ENCODE measurements around the gene NFATC2IP.

The NFATC2IP gene

GRCh38 chr16:28986492-28986891, 35.8 kb downstream of the NFATC2IP start:
- no peak for TF ChIP-seq ZFX (IDR thresholded peaks at IDR 0.05)
- TF ChIP-seq CTCF (conservative IDR thresholded peaks at IDR 0.05): no peak
- H3K27ac ChIP-seq: no peak overlapping the region

- H3K27ac ChIP-seq: no peak overlapping the region
Observed at GRCh38 chr16:28987170-28987853, 36.6 kb downstream of the NFATC2IP start.

GRCh38 chr16:28989363-28989762, 38.6 kb downstream of the NFATC2IP start:
- no peak overlapping the region for H3K27ac ChIP-seq
- no peak for TF ChIP-seq CTCF (conservative IDR thresholded peaks at IDR 0.05)
- no peak for TF ChIP-seq ZFX (IDR thresholded peaks at IDR 0.05)

More at GRCh38 chr16:28987170-28987853, 36.6 kb downstream of the NFATC2IP start:
- TF ChIP-seq CTCF (conservative IDR thresholded peaks at IDR 0.05): no peak
- no peak for TF ChIP-seq ZFX (IDR thresholded peaks at IDR 0.05)

- no peak overlapping the region for H3K27ac ChIP-seq
- no peak for TF ChIP-seq CTCF (conservative IDR thresholded peaks at IDR 0.05)
- TF ChIP-seq ZFX (IDR thresholded peaks at IDR 0.05): no peak
Observed at GRCh38 chr16:28990375-28991040, 39.8 kb downstream of the NFATC2IP start.

GRCh38 chr16:28991687-28992086, 41.0 kb downstream of the NFATC2IP start:
- TF ChIP-seq CTCF (conservative IDR thresholded peaks at IDR 0.05): no peak
- TF ChIP-seq ZFX (IDR thresholded peaks at IDR 0.05): no peak
- no peak overlapping the region for H3K27ac ChIP-seq

- no peak for TF ChIP-seq CTCF (conservative IDR thresholded peaks at IDR 0.05)
- TF ChIP-seq ZFX (IDR thresholded peaks at IDR 0.05): no peak
- no peak overlapping the region for H3K27ac ChIP-seq
Observed at GRCh38 chr16:28992496-28992895, 41.8 kb downstream of the NFATC2IP start.

- TF ChIP-seq CTCF (conservative IDR thresholded peaks at IDR 0.05) (no peak), ZFX (IDR thresholded peaks at IDR 0.05) (no peak)
- H3K27ac ChIP-seq: no peak overlapping the region
Observed at GRCh38 chr16:28998837-28999236, 48.1 kb downstream of the NFATC2IP start.

All from C4-2B (cell line).